Right lobe of liver (tissue), 6 donors: Measurements from ENCODE around the gene CDH4. TPM values are rescaled to one million over a fixed set of nuclear protein-coding genes. Genes with fewer than 3 reads are reported as not detected.

Experiments used
- ATAC-seq, 4 donors: fragments of 200-7000 bp; cut with Tn5 transposase; one replicate each; pipeline ENCODE4 v1.9.1; 2020; ENCODE audit warnings: mild to moderate bottlenecking in 4 of 4, moderate library complexity in 4 of 4
- DNase-seq, 3 donors: peaks; one replicate each; pipeline ENCODE4 v3.0.0-alpha.2; 2020
- H3K27ac ChIP-seq, 3 donors: fragments of 200-600 bp; one replicate each; pipeline ENCODE4 v1.8.0; 2022
- H3K27me3 ChIP-seq, 2 donors: fragments of 200-600 bp; one replicate each; pipeline ENCODE4 v1.8.0; 2022
- H3K36me3 ChIP-seq, 4 donors: fragments of 200-600 bp; sonication (generic) in 1 of 4; one replicate each; pipeline versions ENCODE4 v1.5.1 to v1.8.0; 2017 to 2022; ENCODE audit warnings: control low read depth in 1 of 4
- H3K4me1 ChIP-seq, 4 donors: fragments of 200-600 bp; sonication (generic) in 1 of 4; one replicate each; pipeline versions ENCODE4 v1.5.1 to v1.8.0; 2017 to 2022; ENCODE audit warnings: control low read depth in 1 of 4
- H3K4me3 ChIP-seq, 3 donors: fragments of 200-600 bp; one replicate each; pipeline ENCODE4 v1.8.0; 2022
- H3K9me3 ChIP-seq, 4 donors: fragments of 200-600 bp; sonication (generic) in 1 of 4; one replicate each; pipeline versions ENCODE4 v1.5.1 to v1.8.0; 2017 to 2022; ENCODE audit warnings: control low read depth in 1 of 4
- CTCF ChIP-seq, 4 donors: fragments of 200-600 bp in 3 of 4; fragments of 450-650 bp in 1 of 4; IDR thresholded peaks; one replicate each; pipeline versions ENCODE4 v1.5.1 to v1.8.0; 2016 to 2022; ENCODE audit warnings: antibody characterized with exemption in 4 of 4, mild to moderate bottlenecking in 2 of 4
- POLR2A ChIP-seq: fragments of 450-650 bp; IDR thresholded peaks from one replicate; pipeline ENCODE4 v1.6.1; 2017; ENCODE audit warnings: antibody characterized with exemption, mild to moderate bottlenecking
- WGBS: methylation state at CpG from one replicate; pipeline ENCODE4 v1.1.6; 2018; ENCODE audit warnings: low coverage, low lambda C conversion rate; ENCODE audit not compliant: insufficient coverage; ENCODE audit errors: missing lambda C conversion rate; 5-methylcytosine and 5-hydroxymethylcytosine counted together
- intact Hi-C, 2 donors: fragments of 100-400 bp; cut with DNase I; formaldehyde crosslinking; loops; one replicate each; pipeline versions ENCODE4 v1.11.2 to v1.14.1; 2022
- total RNA-seq, 6 experiments: library from RNA; depleted of rRNA in 2 of 6; stranded (reverse); fragments of >200 nt in 2 of 6; fragmentation: NEBNext Ultra II Directional in 3 of 6; extraction: Animal tissue kit (Norgen Biotek cat#: 25700) in 3 of 6; gene quantifications; one replicate each; pipeline versions ENCODE4 v1.1.0 to v1.2.4, GENCODE V29; 2016 to 2023
- donor health status: DM: no; HTN: yes; CAD: no.
- donor health status: DM: no; HTN: no; CAD: no.
- donor health status: DM: no; HTN: no; CAD: no.
- donor health status: DM: no; HTN: yes; CAD: no.
- donor health status: DM: no; HTN: yes; CAD: no.

Gene CDH4
- total RNA-seq, 6 experiments from 2014 or later, result 0.02 to 0.14 (median 0.09) TPM; not detected in 3

GRCh38 chr20:61391812-61392520 lies 139.9 kb downstream of the CDH4 start:
- no peak for DNase-seq
- H3K4me3 ChIP-seq, result no peak overlapping the region
- ATAC-seq, result no peak
- WGBS, result 87% methylated on average over 8 of the region's 28 CpGs
- no peaks in the 10 kb centered on the region for H3K27me3 ChIP-seq
- no peak overlapping the region for H3K27ac ChIP-seq
- TF ChIP-seq CTCF (IDR thresholded peaks at IDR 0.05) (no peak), POLR2A (no peak)
- H3K9me3 ChIP-seq, result no peaks in the 10 kb centered on the region
- H3K4me1 ChIP-seq, result no peaks in the 10 kb centered on the region
- no peaks in the 10 kb centered on the region for H3K36me3 ChIP-seq
- intact Hi-C loops, result no loop called here

- Histone ChIP-seq H3K4me3 (no peak overlapping the region), H3K27ac (no peak overlapping the region), H3K36me3 (no peaks in the 10 kb centered on the region), H3K9me3 (no peaks in the 10 kb centered on the region), H3K4me1 (no peaks in the 10 kb centered on the region), H3K27me3 (no peaks in the 10 kb centered on the region)
- TF ChIP-seq POLR2A (no peak), CTCF (IDR thresholded peaks at IDR 0.05) (no peak)
- intact Hi-C loops, result no loop called here
- WGBS, result 52% methylated on average over 13 of the region's 14 CpGs
- ATAC-seq (no peak), DNase-seq (no peak)
Observed at GRCh38 chr20:61394088-61394799, 142.2 kb downstream of the CDH4 start.

GRCh38 chr20:61396262-61396848 lies 144.3 kb downstream of the CDH4 start:
- Histone ChIP-seq H3K36me3 (no peaks in the 10 kb centered on the region), H3K4me1 (no peaks in the 10 kb centered on the region), H3K4me3 (no peak overlapping the region), H3K27me3 (no peaks in the 10 kb centered on the region), H3K27ac (no peak overlapping the region), H3K9me3 (no peaks in the 10 kb centered on the region)
- intact Hi-C loops, result no loop called here
- ATAC-seq (no peak), DNase-seq (peak in 1 of 3 donors; percentile 42)
- 60% methylated on average over 3 of the region's 19 CpGs for WGBS
- TF ChIP-seq POLR2A, result no peak

GRCh38 chr20:61397146-61397545 lies 145.1 kb downstream of the CDH4 start:
- ATAC-seq (no peak), DNase-seq (no peak)
- Histone ChIP-seq H3K27ac (no peak overlapping the region), H3K9me3 (no peaks in the 10 kb centered on the region), H3K36me3 (no peaks in the 10 kb centered on the region), H3K27me3 (no peaks in the 10 kb centered on the region), H3K4me3 (no peak overlapping the region), H3K4me1 (no peaks in the 10 kb centered on the region)
- intact Hi-C loops, result no loop called here
- 68% methylated on average over 11 of the region's 13 CpGs for WGBS
- no peak for TF ChIP-seq CTCF (IDR thresholded peaks at IDR 0.05)
- TF ChIP-seq POLR2A, result no peak

- ATAC-seq, result no peak
Observed at GRCh38 chr20:61397790-61398189, 145.7 kb downstream of the CDH4 start.

More at GRCh38 chr20:61397790-61398189, 145.7 kb downstream of the CDH4 start:
- no peak for DNase-seq
- Histone ChIP-seq H3K4me3 (no peak overlapping the region), H3K36me3 (no peaks in the 10 kb centered on the region), H3K27me3 (no peaks in the 10 kb centered on the region), H3K9me3 (no peaks in the 10 kb centered on the region), H3K27ac (no peak overlapping the region), H3K4me1 (no peaks in the 10 kb centered on the region)
- no peak for TF ChIP-seq POLR2A
- no peak for TF ChIP-seq CTCF (IDR thresholded peaks at IDR 0.05)
- intact Hi-C loops, result no loop called here
- 82% methylated on average over 10 of the region's 12 CpGs for WGBS
